ENCODE data around the gene CREG1.

The CREG1 gene

GRCh38 chr1:167529829-167530474, 23.6 kb downstream of the CREG1 start:
- no peak for DNase-seq (ENCODE audit: low spot score)

GRCh38 chr1:167528057-167528728, 25.4 kb downstream of the CREG1 start:
- no peak for DNase-seq (ENCODE audit: low spot score)

GRCh38 chr1:167526667-167527383, 26.7 kb downstream of the CREG1 start:
- DNase-seq (ENCODE audit: low spot score) = no peak

GRCh38 chr1:167524651-167525050, 28.9 kb downstream of the CREG1 start:
- DNase-seq (ENCODE audit: low spot score) = no peak

GRCh38 chr1:167522246-167522645, 31.3 kb downstream of the CREG1 start:
- no peak for DNase-seq (ENCODE audit: low spot score)

- DNase-seq (ENCODE audit: low spot score) = no peak
Measured at GRCh38 chr1:167520711-167521206, 32.8 kb downstream of the CREG1 start.

- no peak for DNase-seq (ENCODE audit: low spot score)
Measured at GRCh38 chr1:167518331-167518700, 35.2 kb downstream of the CREG1 start, which contains the start of gene CD247. TSS of gene CD247 (minus strand) at chr1:167518529. CDS start at chr1:167518465, 64 bp downstream.

- DNase-seq (ENCODE audit: low spot score) = no peak
Measured at GRCh38 chr1:167517535-167518330, 35.8 kb downstream of the CREG1 start.

GRCh38 chr1:167516404-167517388, 36.9 kb downstream of the CREG1 start:
- DNase-seq (ENCODE audit: low spot score) = no peak

GRCh38 chr1:167515893-167516321, 37.7 kb downstream of the CREG1 start:
- DNase-seq (ENCODE audit: low spot score) = no peak

GRCh38 chr1:167515461-167515860, 38.1 kb downstream of the CREG1 start:
- DNase-seq (ENCODE audit: low spot score) = no peak

- no peak for DNase-seq (ENCODE audit: low spot score)
Measured at GRCh38 chr1:167514288-167514687, 39.3 kb downstream of the CREG1 start.

- DNase-seq (ENCODE audit: low spot score) = no peak
Measured at GRCh38 chr1:167512046-167512654, 41.4 kb downstream of the CREG1 start.

GRCh38 chr1:167511374-167511986, 42.1 kb downstream of the CREG1 start:
- DNase-seq (ENCODE audit: low spot score) = no peak

- DNase-seq (ENCODE audit: low spot score) = no peak
Measured at GRCh38 chr1:167510881-167511280, 42.7 kb downstream of the CREG1 start.

- DNase-seq (ENCODE audit: low spot score) = no peak
Measured at GRCh38 chr1:167510244-167510643, 43.3 kb downstream of the CREG1 start.

- DNase-seq (ENCODE audit: low spot score) = no peak
Measured at GRCh38 chr1:167509587-167509986, 44.0 kb downstream of the CREG1 start.

GRCh38 chr1:167507719-167508118, 45.8 kb downstream of the CREG1 start:
- no peak for DNase-seq (ENCODE audit: low spot score)

- DNase-seq (ENCODE audit: low spot score) = no peak
Measured at GRCh38 chr1:167504467-167504827, 49.1 kb downstream of the CREG1 start.
